Measurements from ENCODE around the gene FAM107B. TPM values are rescaled to one million over a fixed set of nuclear protein-coding genes. Genes with fewer than 3 reads are reported as not detected.

The FAM107B gene
- total and polyA plus RNA-seq, 2 of the 4 experiments (the other 2 are of a cell fraction) = 26.4 to 27.1 TPM

DNA sequence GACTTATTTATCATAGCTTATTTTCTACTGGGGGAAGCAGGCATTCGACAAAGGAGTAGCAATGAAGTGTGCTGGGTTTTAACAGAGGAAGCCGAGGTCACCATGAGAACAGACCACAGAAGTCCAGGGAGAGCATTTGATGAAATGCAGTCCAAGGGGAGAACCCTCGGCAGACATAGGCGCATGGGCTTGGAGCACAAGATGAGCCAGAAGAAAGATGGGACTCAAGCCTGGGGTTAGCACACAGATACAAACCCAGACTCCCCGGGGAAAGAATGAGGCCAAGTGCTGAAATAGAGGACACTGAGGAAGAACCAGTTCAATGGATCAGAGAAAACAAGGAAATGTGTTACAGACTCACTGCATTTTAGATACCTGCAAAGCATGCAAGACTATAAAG lies 209.5 kb downstream of the FAM107B start:
- 97% methylated on average over 4 of the region's 5 CpGs; no CpG with 5 or more reads in 1 of the 2 experiments for WGBS, 2 experiments (ENCODE audit: extremely low coverage in 2 of 2, insufficient read length in 1 of 2)
- H3K14ac ChIP-seq (replicated peaks; ENCODE audit: low read depth, low read length) = peak overlapping the region; percentile 75
- no peak overlapping the region for H2AFZ ChIP-seq (replicated peaks; ENCODE audit: low read length, poor library complexity)

More for the DNA sequence above, 209.5 kb downstream of the FAM107B start:
- DNase-seq (no peak), ATAC-seq (ENCODE audit: low read depth) (no peak)
- H4K91ac ChIP-seq (ENCODE audit: insufficient read depth, low read depth, low read length) = no peak overlapping the region
- TF ChIP-seq, protein P1, sequence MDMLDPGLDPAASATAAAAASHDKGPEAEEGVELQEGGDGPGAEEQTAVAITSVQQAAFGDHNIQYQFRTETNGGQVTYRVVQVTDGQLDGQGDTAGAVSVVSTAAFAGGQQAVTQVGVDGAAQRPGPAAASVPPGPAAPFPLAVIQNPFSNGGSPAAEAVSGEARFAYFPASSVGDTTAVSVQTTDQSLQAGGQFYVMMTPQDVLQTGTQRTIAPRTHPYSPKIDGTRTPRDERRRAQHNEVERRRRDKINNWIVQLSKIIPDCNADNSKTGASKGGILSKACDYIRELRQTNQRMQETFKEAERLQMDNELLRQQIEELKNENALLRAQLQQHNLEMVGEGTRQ (IDR thresholded peaks at IDR 0.05; ENCODE audit: low read depth, low read length) = no peak
- no peak for TF ChIP-seq POLR2A (IDR thresholded peaks at IDR 0.05; ENCODE audit: low read depth, low read length)
- no peak for TF ChIP-seq BHLHE40 (IDR thresholded peaks at IDR 0.05; ENCODE audit: low read depth, low read length)
- TF ChIP-seq, protein P2, sequence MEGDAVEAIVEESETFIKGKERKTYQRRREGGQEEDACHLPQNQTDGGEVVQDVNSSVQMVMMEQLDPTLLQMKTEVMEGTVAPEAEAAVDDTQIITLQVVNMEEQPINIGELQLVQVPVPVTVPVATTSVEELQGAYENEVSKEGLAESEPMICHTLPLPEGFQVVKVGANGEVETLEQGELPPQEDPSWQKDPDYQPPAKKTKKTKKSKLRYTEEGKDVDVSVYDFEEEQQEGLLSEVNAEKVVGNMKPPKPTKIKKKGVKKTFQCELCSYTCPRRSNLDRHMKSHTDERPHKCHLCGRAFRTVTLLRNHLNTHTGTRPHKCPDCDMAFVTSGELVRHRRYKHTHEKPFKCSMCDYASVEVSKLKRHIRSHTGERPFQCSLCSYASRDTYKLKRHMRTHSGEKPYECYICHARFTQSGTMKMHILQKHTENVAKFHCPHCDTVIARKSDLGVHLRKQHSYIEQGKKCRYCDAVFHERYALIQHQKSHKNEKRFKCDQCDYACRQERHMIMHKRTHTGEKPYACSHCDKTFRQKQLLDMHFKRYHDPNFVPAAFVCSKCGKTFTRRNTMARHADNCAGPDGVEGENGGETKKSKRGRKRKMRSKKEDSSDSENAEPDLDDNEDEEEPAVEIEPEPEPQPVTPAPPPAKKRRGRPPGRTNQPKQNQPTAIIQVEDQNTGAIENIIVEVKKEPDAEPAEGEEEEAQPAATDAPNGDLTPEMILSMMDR (conservative IDR thresholded peaks at IDR 0.05; ENCODE audit: low read depth, low read length) = no peak
- TF ChIP-seq CEBPB (IDR thresholded peaks at IDR 0.05; ENCODE audit: low read depth, low read length) = no peak
- TF ChIP-seq RAD21 (IDR thresholded peaks at IDR 0.05; ENCODE audit: low read length) = no peak
- TF ChIP-seq MAFK (IDR thresholded peaks at IDR 0.05; ENCODE audit: low read depth, low read length) = no peak
- no peak for TF ChIP-seq NFE2L2 (IDR thresholded peaks at IDR 0.05; ENCODE audit: low read depth, low read length)
- no peak for TF ChIP-seq FOS (IDR thresholded peaks at IDR 0.05; ENCODE audit: low read depth, low read length)
- TF ChIP-seq MAZ (IDR thresholded peaks at IDR 0.05; ENCODE audit: borderline replicate concordance, low read depth, low read length) = no peak
- no peak for TF ChIP-seq RCOR1 (IDR thresholded peaks at IDR 0.05; ENCODE audit: insufficient replicate concordance, low read length)
- TF ChIP-seq RFX5 (IDR thresholded peaks at IDR 0.05; ENCODE audit: low read depth, low read length) = no peak
- TF ChIP-seq, protein P3, sequence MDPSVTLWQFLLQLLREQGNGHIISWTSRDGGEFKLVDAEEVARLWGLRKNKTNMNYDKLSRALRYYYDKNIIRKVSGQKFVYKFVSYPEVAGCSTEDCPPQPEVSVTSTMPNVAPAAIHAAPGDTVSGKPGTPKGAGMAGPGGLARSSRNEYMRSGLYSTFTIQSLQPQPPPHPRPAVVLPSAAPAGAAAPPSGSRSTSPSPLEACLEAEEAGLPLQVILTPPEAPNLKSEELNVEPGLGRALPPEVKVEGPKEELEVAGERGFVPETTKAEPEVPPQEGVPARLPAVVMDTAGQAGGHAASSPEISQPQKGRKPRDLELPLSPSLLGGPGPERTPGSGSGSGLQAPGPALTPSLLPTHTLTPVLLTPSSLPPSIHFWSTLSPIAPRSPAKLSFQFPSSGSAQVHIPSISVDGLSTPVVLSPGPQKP (IDR thresholded peaks at IDR 0.05; ENCODE audit: borderline replicate concordance, low read depth, low read length) = no peak
- no peak for TF ChIP-seq CHD1 (IDR thresholded peaks at IDR 0.05; ENCODE audit: low read depth, low read length)
- no peak for TF ChIP-seq SMC3 (IDR thresholded peaks at IDR 0.05; ENCODE audit: low read depth, low read length)
- TF ChIP-seq MXI1 (IDR thresholded peaks at IDR 0.05; ENCODE audit: borderline replicate concordance, low read depth, low read length) = no peak
- H3K4me3 ChIP-seq (ENCODE audit: insufficient read depth, low read depth, low read length) = no peak overlapping the region
- H3K27ac ChIP-seq (ENCODE audit: insufficient read depth, low read length) = no peak overlapping the region
- H3K4ac ChIP-seq (ENCODE audit: low read depth, low read length) = no peak overlapping the region
- no peak overlapping the region for H2BK20ac ChIP-seq (ENCODE audit: low read depth, low read length)
- no peak overlapping the region for H2BK120ac ChIP-seq (ENCODE audit: low read depth, low read length)
- no peak overlapping the region for H3K18ac ChIP-seq (ENCODE audit: low read depth, low read length)
- H3K27me3 ChIP-seq (ENCODE audit: control insufficient read depth, insufficient read depth, low read length) = no peaks in the 10 kb centered on the region
- H4K5ac ChIP-seq (ENCODE audit: low read depth, low read length) = no peak overlapping the region
- peaks cover 37 to 80% of the 10 kb centered on the region in 2 experiments for H3K79me1 ChIP-seq (ENCODE audit: low read depth in 1 of 2, low read length in 2 of 2)
- no TSS peak for BruUV-seq (replicated peaks)
- 0 out of 2 replicates have a peak overlapping the region, but pooled peaks have one; percentile 25 for H3K23ac ChIP-seq (ENCODE audit: low read depth, low read length)
- H3K9ac ChIP-seq (ENCODE audit: low read depth, low read length) = no peak overlapping the region
- intact Hi-C loops (cut with micrococcal nuclease) (no loop called here), dilution Hi-C loops (cut with HindIII; ENCODE audit: low sequenced_read_pairs, unreplicated experiment) (no loop called here), in situ Hi-C loops (cut with MboI; ENCODE audit: low sequenced_read_pairs) (no loop called here)
- no peak overlapping the region for H2AK5ac ChIP-seq (ENCODE audit: low read depth, low read length)
- peaks cover 72% of the 10 kb centered on the region for H4K20me1 ChIP-seq (ENCODE audit: insufficient read depth, low read length)
- H3K9me3 ChIP-seq (ENCODE audit: control insufficient read depth, insufficient read depth, low read length) = peaks cover 3% of the 10 kb centered on the region; the same call in 1 of the 2 replicates
- CTCF ChIA-PET = no interaction called here
- H3K4me1 ChIP-seq (ENCODE audit: control insufficient read depth, insufficient read depth, low read length) = peaks cover 15% of the 10 kb centered on the region
- peaks cover 27% of the 10 kb centered on the region for H3K9me1 ChIP-seq (ENCODE audit: insufficient read depth, low read length)
- POLR2A ChIA-PET (ENCODE audit: unreplicated experiment) = no interaction called here
- H3K56ac ChIP-seq (ENCODE audit: extremely low read depth, insufficient read depth, low read length) = no peak overlapping the region
- no peak overlapping the region for H3K4me2 ChIP-seq (ENCODE audit: low read depth, low read length)
- H2BK15ac ChIP-seq (ENCODE audit: low read depth, low read length) = no peak overlapping the region
- H4K8ac ChIP-seq (ENCODE audit: low read depth in 2 of 2, low read length in 2 of 2) = 0 out of 4 replicates have a peak overlapping the region, but pooled peaks of 1 of the 2 experiments have one; percentile 21
- H2AK9ac ChIP-seq (replicated peaks; ENCODE audit: low read depth, low read length, poor library complexity) = no peak overlapping the region
- H2BK5ac ChIP-seq (ENCODE audit: low read depth, low read length, poor library complexity, severe bottlenecking) = no peak overlapping the region
- H3K36me3 ChIP-seq (ENCODE audit: control insufficient read depth, insufficient read depth, low read length) = peaks cover 27% of the 10 kb centered on the region

Data from IMR-90 (cell line).